Cardiac muscle cell (in vitro differentiated cells and primary cell): Measurements from ENCODE around the gene IFI16. TPM values are rescaled to one million over a fixed set of nuclear protein-coding genes. Genes with fewer than 3 reads are reported as not detected.

Experiments used
- DNase-seq, 2 donors: peaks; one replicate each; pipeline versions ENCODE4 v3.0.0 to v3.0.0-alpha.2; 2010 to 2017; ENCODE audit warnings: low read depth in 1 of 2, low spot score in 1 of 2
- H3K27ac ChIP-seq: fragments of 200-600 bp; sonication (generic); 2 replicates; pipeline ENCODE4 v1.5.1; 2016
- H3K27me3 ChIP-seq: fragments of 200-600 bp; sonication (generic); 2 replicates; pipeline ENCODE4 v1.6.0; 2016; ENCODE audit warnings: control low read depth
- H3K36me3 ChIP-seq: fragments of 200-600 bp; sonication (generic); 2 replicates; pipeline ENCODE4 v1.5.1; 2016; ENCODE audit warnings: control low read depth
- H3K4me1 ChIP-seq: fragments of 200-600 bp; sonication (generic); 2 replicates; pipeline ENCODE4 v1.8.1; 2017; ENCODE audit warnings: low read depth, mild to moderate bottlenecking, mixed run types
- H3K4me3 ChIP-seq: fragments of 200-600 bp; sonication (generic); 2 replicates; pipeline ENCODE4 v1.5.1; 2016; ENCODE audit warnings: mild to moderate bottlenecking
- H3K9me3 ChIP-seq: fragments of 200-600 bp; sonication (generic); 2 replicates; pipeline ENCODE4 v1.5.1; 2017; ENCODE audit warnings: low read depth, mild to moderate bottlenecking, control low read depth
- CTCF ChIP-seq: IDR thresholded peaks from 2 replicates; pipeline ENCODE4 v1.5.1; 2012; ENCODE audit warnings: low read depth, mild to moderate bottlenecking, low read length
- polyA plus RNA-seq: library from polyadenylated mRNA; unstranded; fragments of >200 nt; fragmentation: Nextera tagmentation; extraction: Ambion mirVana; gene quantifications from 2 replicates; pipeline ENCODE4 v1.2.1, GENCODE V29; 2016
- total RNA-seq: library from RNA; depleted of rRNA; stranded (reverse); fragments of >200 nt; gene quantifications from 2 replicates; pipeline ENCODE4 v1.2.3, GENCODE V29; 2016

Gene IFI16
- total and polyA plus RNA-seq, 2 experiments from 2014 or later: 10.5 to 15.0 TPM

- DNase-seq: no peak
- Histone ChIP-seq H3K4me1 (peaks cover 10% of the 10 kb centered on the region), H3K27ac (no peak within 1 kb of the TSS), H3K27me3 (no peaks in the 10 kb centered on the region), H3K9me3 (no peaks in the 10 kb centered on the region), H3K4me3 (no peak within 1 kb of the TSS), H3K36me3 (no peaks in the 10 kb centered on the region)
- no peak for TF ChIP-seq CTCF
Observed at GRCh38 chr1:159076438-159077119, 66.9 kb downstream of the IFI16 start, which contains the start of gene AIM2. AIM2 (minus strand) TSS chr1:159076766; CDS start chr1:159073499, 3,267 bp downstream.

- H3K27me3 ChIP-seq: no peaks in the 10 kb centered on the region
- H3K4me3 ChIP-seq: no peak overlapping the region
- no peaks in the 10 kb centered on the region for H3K9me3 ChIP-seq
- H3K4me1 ChIP-seq: peaks cover 14% of the 10 kb centered on the region
- no peak overlapping the region for H3K27ac ChIP-seq
- no peaks in the 10 kb centered on the region for H3K36me3 ChIP-seq
- no peak for DNase-seq
- TF ChIP-seq CTCF: no peak
Observed at GRCh38 chr1:159077120-159077961, 67.6 kb downstream of the IFI16 start.

GRCh38 chr1:159079525-159079924 is 69.8 kb downstream of the IFI16 start:
- Histone ChIP-seq H3K27ac (no peak overlapping the region), H3K9me3 (no peaks in the 10 kb centered on the region), H3K4me3 (no peak overlapping the region), H3K4me1 (peaks cover 14% of the 10 kb centered on the region), H3K27me3 (no peaks in the 10 kb centered on the region), H3K36me3 (no peaks in the 10 kb centered on the region)
- TF ChIP-seq CTCF: no peak
- no peak for DNase-seq

- H3K9me3 ChIP-seq: no peaks in the 10 kb centered on the region
- no peak for TF ChIP-seq CTCF
- no peaks in the 10 kb centered on the region for H3K36me3 ChIP-seq
- H3K27ac ChIP-seq: no peak overlapping the region
- H3K27me3 ChIP-seq: no peaks in the 10 kb centered on the region
- H3K4me1 ChIP-seq: peaks cover 14% of the 10 kb centered on the region
- no peak overlapping the region for H3K4me3 ChIP-seq
- DNase-seq: no peak
Observed at GRCh38 chr1:159081626-159082025, 71.9 kb downstream of the IFI16 start.

- no peaks in the 10 kb centered on the region for H3K9me3 ChIP-seq
- H3K27me3 ChIP-seq: no peaks in the 10 kb centered on the region
- H3K4me1 ChIP-seq: peaks cover 14% of the 10 kb centered on the region
- no peak overlapping the region for H3K4me3 ChIP-seq
- no peaks in the 10 kb centered on the region for H3K36me3 ChIP-seq
- H3K27ac ChIP-seq: no peak overlapping the region
- no peak for TF ChIP-seq CTCF
- no peak for DNase-seq
Observed at GRCh38 chr1:159083013-159083412, 73.3 kb downstream of the IFI16 start.
